OCI-LY7 (cell line): ENCODE measurements around the gene ZCCHC10. TPM values are rescaled to one million over a fixed set of nuclear protein-coding genes. Genes with fewer than 3 reads are reported as not detected.

Experiments used
- BruUV-seq: library from RNA; stranded (reverse); fragments of 400-500 nt; replicated peaks from 2 replicates; lab custom pipeline; 2021; lab: Mats Ljungman, UMichigan
- CTCF ChIA-PET: fragments of 300-600 bp; sonication (Branson Sonifier 250); formaldehyde crosslinking; loops from one replicate; lab custom pipeline; 2022; ENCODE audit warnings: antibody characterized with exemption; ENCODE audit not compliant: unreplicated experiment; lab: Charles Lee
- POLR2A ChIA-PET: fragments of 300-600 bp; sonication (Branson Sonifier 250); formaldehyde crosslinking; loops from one replicate; lab custom pipeline; 2022; ENCODE audit warnings: antibody characterized with exemption; lab: Charles Lee
- DNase-seq: peaks from one replicate; pipeline ENCODE4 v3.0.0-alpha.2; 2015; ENCODE audit warnings: low spot score
- H2AFZ ChIP-seq: fragments of 200-600 bp; sonication (generic), shearing (Covaris generic); 2 replicates; pipeline ENCODE4 v1.6.1; 2014; ENCODE audit warnings: mild to moderate bottlenecking, antibody characterized with exemption, low read length, moderate library complexity
- H3K27ac ChIP-seq: fragments of 200-600 bp; sonication (generic); 2 replicates; pipeline ENCODE4 v1.5.1; 2014; ENCODE audit warnings: mixed run types, low read depth, mild to moderate bottlenecking, moderate library complexity, low read length, inconsistent platforms; ENCODE audit not compliant: poor library complexity, severe bottlenecking
- H3K36me3 ChIP-seq: fragments of 200-600 bp; sonication (generic); 2 replicates; pipeline ENCODE4 v1.6.1; 2014; ENCODE audit warnings: mild to moderate bottlenecking, antibody characterized with exemption, low read length, moderate library complexity, mixed read lengths; ENCODE audit not compliant: insufficient read depth
- H3K4me1 ChIP-seq: fragments of 200-600 bp; sonication (generic); 2 replicates; pipeline ENCODE4 v1.5.1; 2014; ENCODE audit warnings: mild to moderate bottlenecking, low read length; ENCODE audit not compliant: insufficient read depth, poor library complexity, severe bottlenecking
- H3K4me2 ChIP-seq: fragments of 200-600 bp; sonication (generic); 2 replicates; pipeline ENCODE4 v1.6.1; 2014; ENCODE audit warnings: mild to moderate bottlenecking, low read length
- H3K4me3 ChIP-seq: fragments of 200-600 bp; sonication (generic); 2 replicates; pipeline ENCODE4 v1.5.1; 2014; ENCODE audit warnings: mild to moderate bottlenecking, low read depth, low read length; ENCODE audit not compliant: poor library complexity, severe bottlenecking
- H3K79me2 ChIP-seq: fragments of 200-600 bp; sonication (generic); 2 replicates; pipeline ENCODE4 v1.6.1; 2016; ENCODE audit warnings: low read depth, mild to moderate bottlenecking, low read length, moderate library complexity, mixed read lengths; ENCODE audit not compliant: insufficient read depth
- H3K9me2 ChIP-seq: fragments of 200-600 bp; sonication (generic); 2 replicates; pipeline ENCODE4 v1.6.1; 2016; ENCODE audit warnings: mild to moderate bottlenecking, low read length, mixed read lengths; ENCODE audit not compliant: insufficient read depth
- H3K9me3 ChIP-seq: fragments of 200-600 bp; sonication (generic); 2 replicates; pipeline ENCODE4 v1.6.1; 2014; ENCODE audit warnings: mild to moderate bottlenecking, mixed run types, low read length, mixed read lengths
- H4K20me1 ChIP-seq: fragments of 200-600 bp; sonication (generic); 2 replicates; pipeline ENCODE4 v1.6.1; 2014; ENCODE audit warnings: mild to moderate bottlenecking, antibody characterized with exemption, low read length, moderate library complexity, mixed read lengths; ENCODE audit not compliant: insufficient read depth
- CTCF ChIP-seq: fragments of 200-600 bp; sonication (generic); conservative IDR thresholded peaks from 2 replicates; pipeline ENCODE4 v1.5.1; 2014; ENCODE audit warnings: mild to moderate bottlenecking, antibody characterized with exemption, low read length, moderate library complexity, mixed read lengths
- EZH2phosphoT487 ChIP-seq: fragments of 200-600 bp; sonication (generic); IDR thresholded peaks from 2 replicates; pipeline ENCODE4 v1.6.1; 2018; ENCODE audit warnings: low read depth, borderline replicate concordance, mild to moderate bottlenecking, mixed run types, antibody characterized with exemption, low read length, moderate library complexity, mixed read lengths
- intact Hi-C: fragments of 100-400 bp; cut with micrococcal nuclease; formaldehyde crosslinking; loops from one replicate; pipeline ENCODE4 v1.10.0; 2022; ENCODE audit not compliant: unreplicated experiment
- total RNA-seq, 2 experiments: library from RNA; depleted of rRNA in 1 of 2; stranded (reverse); fragments of >200 nt in 1 of 2; shearing (Covaris generic) in 1 of 2; gene quantifications; 2 replicates each; pipeline ENCODE4 v1.2.3, GENCODE V29; 2014 to 2022

ZCCHC10 gene
- total RNA-seq, 2 experiments from 2014 or later = 27.2 to 45.4 TPM

- H4K20me1 ChIP-seq = peaks cover 10% of the 10 kb centered on the region
- no peak overlapping the region; the same call in 1 of the 2 replicates for H2AFZ ChIP-seq
- no peaks in the 10 kb centered on the region for H3K9me3 ChIP-seq
- H3K4me1 ChIP-seq = peaks cover 39% of the 10 kb centered on the region
- H3K27ac ChIP-seq = peak overlapping the region; percentile 97
- POLR2A ChIA-PET = interaction anchor here (0.7 to 5.9 kb wide), 10 partner anchors 8 to 58 kb away, joined by 3 to 70 read pairs (median 5); partner anchors contain the start of gene ZCCHC10
- no TSS peak for BruUV-seq
- H3K36me3 ChIP-seq = peaks cover 32% of the 10 kb centered on the region
- H3K79me2 ChIP-seq = peaks cover 58% of the 10 kb centered on the region
- H3K9me2 ChIP-seq = no peaks in the 10 kb centered on the region
- DNase-seq = peak; percentile 65
- intact Hi-C loops = loop anchor here (2.0 kb wide), 2 partner anchors 54 to 88 kb away; partner anchors contain the start of gene AFF4
- peak overlapping the region; percentile 99 for H3K4me3 ChIP-seq
- TF ChIP-seq EZH2phosphoT487 (no peak), CTCF (no peak)
- CTCF ChIA-PET = no interaction called here
- peak overlapping the region; percentile 93 for H3K4me2 ChIP-seq
Measured at GRCh38 chr5:133050521-133050920, 24.2 kb upstream of the ZCCHC10 start.

GRCh38 chr5:133049726-133050048 lies 23.3 kb upstream of the ZCCHC10 start:
- no peaks in the 10 kb centered on the region for H3K9me2 ChIP-seq
- peaks cover 38% of the 10 kb centered on the region for H3K4me1 ChIP-seq
- peaks cover 24% of the 10 kb centered on the region for H3K36me3 ChIP-seq
- 0 out of 2 replicates have a peak overlapping the region, but pooled peaks have one; percentile 5 for H2AFZ ChIP-seq
- H4K20me1 ChIP-seq = peaks cover 7% of the 10 kb centered on the region
- H3K27ac ChIP-seq = peak overlapping the region; percentile 97
- intact Hi-C loops = loop anchor here (2.0 kb wide), 2 partner anchors 55 to 87 kb away; partner anchors contain the start of gene AFF4
- ChIA-PET POLR2A (interaction anchor here (1.3 to 5.9 kb wide), 5 partner anchors 12 to 55 kb away, joined by 3 to 70 read pairs (median 4); no protein-coding TSS in a partner anchor), CTCF (no interaction called here)
- no TSS peak for BruUV-seq
- H3K9me3 ChIP-seq = no peaks in the 10 kb centered on the region
- H3K79me2 ChIP-seq = peaks cover 50% of the 10 kb centered on the region
- no peak overlapping the region for H3K4me3 ChIP-seq
- DNase-seq = no peak
- peak overlapping the region; percentile 93 for H3K4me2 ChIP-seq
- TF ChIP-seq CTCF (no peak), EZH2phosphoT487 (no peak)
